Retinal pigment epithelial cell (primary cell): ENCODE data around the gene CNOT9.

Source experiments
- DNase-seq: peaks from one replicate; pipeline ENCODE4 v3.0.0-alpha.2; 2010; ENCODE audit warnings: low read depth
- H3K4me3 ChIP-seq: 2 replicates; pipeline ENCODE4 v1.5.1; 2011; ENCODE audit warnings: mild to moderate bottlenecking, low read length, control low read depth, moderate library complexity
- TF ChIP-seq, protein P1 (sequence below): conservative IDR thresholded peaks from 2 replicates; pipeline ENCODE4 v1.5.1; 2011; ENCODE audit warnings: low read depth, low read length, control low read depth, inconsistent platforms

Gene CNOT9

DNA sequence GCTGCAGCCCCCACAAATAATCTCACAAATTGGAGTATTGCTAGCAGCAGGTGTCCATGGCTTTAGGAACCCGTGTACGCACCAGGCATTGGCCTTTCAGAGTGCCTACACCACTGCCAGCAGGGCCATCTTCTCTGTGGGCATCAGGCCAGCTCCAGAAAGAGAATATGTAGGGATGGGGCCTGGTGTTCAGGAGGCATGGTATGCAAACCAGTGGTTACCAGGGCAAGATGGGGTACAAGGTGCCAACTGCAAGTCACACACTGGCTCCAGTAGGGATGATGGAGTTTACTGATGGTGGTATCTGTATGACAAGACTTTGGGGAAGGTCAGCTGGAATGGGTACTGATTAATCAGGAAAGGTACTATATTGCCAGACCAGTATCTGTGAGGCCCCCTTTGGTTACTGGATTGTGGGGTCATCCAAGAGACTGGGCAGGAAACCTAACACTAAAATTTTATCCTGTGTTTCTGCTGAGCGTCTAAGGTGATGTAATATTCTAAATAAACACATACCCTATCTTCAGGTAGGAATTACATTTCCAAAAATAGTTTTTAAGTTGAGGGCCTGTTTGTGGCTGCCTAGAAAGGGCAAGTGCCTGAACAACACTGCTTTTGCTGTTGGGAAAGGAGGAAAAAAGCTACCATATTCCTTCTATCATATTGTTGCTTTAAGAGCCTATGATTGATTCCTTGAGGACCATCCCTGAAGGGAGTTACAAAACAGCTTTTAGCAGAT is 9.0 kb downstream of the CNOT9 start:
- TF ChIP-seq, protein P1, sequence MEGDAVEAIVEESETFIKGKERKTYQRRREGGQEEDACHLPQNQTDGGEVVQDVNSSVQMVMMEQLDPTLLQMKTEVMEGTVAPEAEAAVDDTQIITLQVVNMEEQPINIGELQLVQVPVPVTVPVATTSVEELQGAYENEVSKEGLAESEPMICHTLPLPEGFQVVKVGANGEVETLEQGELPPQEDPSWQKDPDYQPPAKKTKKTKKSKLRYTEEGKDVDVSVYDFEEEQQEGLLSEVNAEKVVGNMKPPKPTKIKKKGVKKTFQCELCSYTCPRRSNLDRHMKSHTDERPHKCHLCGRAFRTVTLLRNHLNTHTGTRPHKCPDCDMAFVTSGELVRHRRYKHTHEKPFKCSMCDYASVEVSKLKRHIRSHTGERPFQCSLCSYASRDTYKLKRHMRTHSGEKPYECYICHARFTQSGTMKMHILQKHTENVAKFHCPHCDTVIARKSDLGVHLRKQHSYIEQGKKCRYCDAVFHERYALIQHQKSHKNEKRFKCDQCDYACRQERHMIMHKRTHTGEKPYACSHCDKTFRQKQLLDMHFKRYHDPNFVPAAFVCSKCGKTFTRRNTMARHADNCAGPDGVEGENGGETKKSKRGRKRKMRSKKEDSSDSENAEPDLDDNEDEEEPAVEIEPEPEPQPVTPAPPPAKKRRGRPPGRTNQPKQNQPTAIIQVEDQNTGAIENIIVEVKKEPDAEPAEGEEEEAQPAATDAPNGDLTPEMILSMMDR, result no peak
- no peak for DNase-seq
- H3K4me3 ChIP-seq, result no peak overlapping the region

DNA sequence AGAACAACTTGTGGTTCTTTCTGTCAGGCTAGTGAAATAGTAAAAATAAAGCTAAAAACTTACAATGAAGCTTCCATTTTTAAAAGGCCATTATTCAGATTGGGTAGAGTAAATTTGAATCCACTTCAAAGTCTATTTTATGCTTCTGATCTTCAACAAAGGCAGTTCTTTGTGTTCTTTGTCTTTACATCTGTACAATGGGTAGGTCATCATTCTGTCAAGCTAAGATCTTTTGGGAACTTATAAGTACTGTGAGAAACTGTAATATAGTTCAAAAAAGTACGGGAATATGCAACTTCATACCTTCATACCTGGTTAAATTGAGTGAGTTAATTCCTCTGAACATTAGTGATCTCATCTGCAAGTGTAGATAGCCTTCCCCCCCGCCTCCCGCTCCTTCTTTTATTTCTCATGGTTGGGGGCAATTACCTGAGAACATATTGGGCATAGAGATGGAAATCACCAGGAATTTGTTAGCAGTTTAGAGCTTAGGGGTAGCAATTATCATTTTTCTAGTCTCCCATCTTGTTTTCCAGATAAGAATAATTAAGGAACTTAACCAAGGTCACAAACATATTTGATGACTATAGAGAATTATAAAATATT is 9.7 kb downstream of the CNOT9 start:
- no peak overlapping the region for H3K4me3 ChIP-seq
- TF ChIP-seq, protein P1, result no peak
- DNase-seq, result no peak

DNA sequence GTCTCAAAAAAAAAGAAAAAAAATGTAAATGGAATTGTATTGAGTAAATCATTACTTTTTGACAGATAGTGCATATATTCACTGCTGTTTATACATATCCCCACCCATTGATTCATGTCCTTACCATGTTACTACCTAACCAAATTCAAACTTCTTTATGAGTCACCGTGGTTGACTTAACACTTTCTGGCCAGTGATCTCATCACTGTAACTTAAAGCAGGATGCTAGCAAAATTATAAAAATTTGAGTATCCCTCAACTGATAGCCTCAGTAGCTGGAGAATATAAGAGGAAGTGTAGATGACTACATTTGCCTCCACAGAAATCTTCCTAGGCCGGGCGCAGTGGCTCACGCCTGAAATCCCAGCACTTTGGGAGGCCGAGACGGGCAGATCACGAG is 13.4 kb downstream of the CNOT9 start:
- no peak for DNase-seq
- H3K4me3 ChIP-seq, result no peak overlapping the region
- TF ChIP-seq, protein P1, result no peak

DNA sequence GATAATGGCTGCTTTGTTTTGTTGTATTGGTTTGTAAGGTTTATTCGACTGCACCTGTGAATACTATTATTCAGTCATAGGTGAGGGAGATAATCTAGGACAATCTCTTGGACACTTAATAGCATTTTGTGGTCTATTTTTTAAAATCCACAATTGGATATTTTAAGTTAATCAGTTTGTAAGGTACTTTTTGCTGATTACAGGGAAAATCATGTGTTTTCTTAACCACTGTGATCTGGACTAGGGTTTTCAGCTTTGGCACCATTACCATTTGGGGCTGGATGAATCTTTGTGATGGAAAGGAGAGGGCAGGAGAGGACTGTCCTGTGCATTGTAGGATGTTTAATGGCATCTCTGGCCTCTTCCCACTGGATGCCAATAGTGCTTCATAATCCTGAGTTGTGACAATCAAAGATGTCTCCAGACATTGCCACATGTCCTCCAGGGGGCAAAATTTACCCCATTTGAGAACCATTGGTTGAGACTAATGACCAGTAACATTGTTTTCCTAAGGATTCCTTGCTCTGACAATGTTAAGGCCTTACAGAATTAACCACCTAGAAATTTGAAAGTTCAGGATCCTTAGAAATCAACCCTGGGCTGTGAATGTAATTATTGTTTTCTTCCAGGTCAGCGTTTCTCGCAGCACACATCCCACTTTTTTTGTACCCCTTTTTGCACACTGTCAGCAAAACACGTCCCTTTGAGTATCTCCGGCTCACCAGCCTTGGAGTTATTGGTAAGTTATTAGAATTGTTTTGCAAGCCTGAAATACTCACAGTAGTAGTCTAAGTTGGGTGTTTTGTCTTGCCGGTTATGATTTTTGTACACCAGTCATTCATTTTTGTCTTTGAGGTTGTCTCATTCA is 15.6 kb downstream of the CNOT9 start:
- TF ChIP-seq, protein P1, result no peak
- no peak overlapping the region for H3K4me3 ChIP-seq
- DNase-seq, result no peak

DNA sequence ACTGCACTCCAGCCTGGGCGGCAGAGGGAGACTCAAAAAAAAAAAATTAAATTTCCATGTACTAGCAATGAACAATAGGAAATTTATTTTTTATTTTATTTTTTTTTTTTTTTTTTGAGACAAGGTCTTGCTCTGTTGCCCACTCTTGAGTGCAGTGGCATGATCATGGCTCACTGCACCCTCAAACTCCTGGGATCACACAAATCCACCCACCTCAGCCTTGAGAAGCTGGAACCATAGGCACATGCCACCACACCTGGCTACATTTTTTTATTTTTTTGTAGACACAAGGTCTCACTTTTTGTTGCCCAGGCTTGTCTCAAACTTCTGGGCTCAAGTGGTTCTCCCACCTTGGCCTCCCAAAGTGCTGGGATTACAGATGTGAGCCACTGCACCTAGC is 16.9 kb downstream of the CNOT9 start:
- no peak overlapping the region for H3K4me3 ChIP-seq
- TF ChIP-seq, protein P1, result no peak
- DNase-seq, result no peak

DNA sequence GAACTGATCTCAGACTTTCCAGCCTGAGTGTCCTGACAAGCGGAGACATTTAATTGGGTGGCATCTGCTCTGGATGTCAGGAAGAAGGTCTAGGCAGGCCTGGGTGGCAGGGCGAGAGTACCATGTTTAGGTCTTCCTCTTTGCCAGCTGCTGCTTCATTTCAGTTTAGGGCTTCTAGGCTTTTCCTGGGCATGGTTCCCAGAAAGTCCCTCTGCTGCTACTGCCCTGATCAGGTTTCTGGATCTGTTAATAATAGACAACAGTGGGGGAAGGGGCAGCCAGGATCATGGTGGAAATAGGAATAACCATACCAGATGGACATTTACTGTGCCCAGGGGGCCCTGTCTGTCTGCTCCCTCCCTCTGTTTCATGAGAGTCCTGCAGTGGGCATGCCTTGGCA is 36.8 kb downstream of the CNOT9 start:
- DNase-seq, result peak; percentile 6
- no peak overlapping the region for H3K4me3 ChIP-seq
- TF ChIP-seq, protein P1, result no peak
